ENCODE data around the gene NUDT6.

The NUDT6 gene

GRCh38 chr4:122914292-122914904 is 8.0 kb downstream of the NUDT6 start:
- H3K36me3 ChIP-seq, result no peaks in the 10 kb centered on the region; the same call in 1 of the 2 replicates
- DNase-seq, result no peak
- H3K4me3 ChIP-seq (ENCODE audit: low read depth, low read length), result no peak overlapping the region
- TF ChIP-seq, protein P1, sequence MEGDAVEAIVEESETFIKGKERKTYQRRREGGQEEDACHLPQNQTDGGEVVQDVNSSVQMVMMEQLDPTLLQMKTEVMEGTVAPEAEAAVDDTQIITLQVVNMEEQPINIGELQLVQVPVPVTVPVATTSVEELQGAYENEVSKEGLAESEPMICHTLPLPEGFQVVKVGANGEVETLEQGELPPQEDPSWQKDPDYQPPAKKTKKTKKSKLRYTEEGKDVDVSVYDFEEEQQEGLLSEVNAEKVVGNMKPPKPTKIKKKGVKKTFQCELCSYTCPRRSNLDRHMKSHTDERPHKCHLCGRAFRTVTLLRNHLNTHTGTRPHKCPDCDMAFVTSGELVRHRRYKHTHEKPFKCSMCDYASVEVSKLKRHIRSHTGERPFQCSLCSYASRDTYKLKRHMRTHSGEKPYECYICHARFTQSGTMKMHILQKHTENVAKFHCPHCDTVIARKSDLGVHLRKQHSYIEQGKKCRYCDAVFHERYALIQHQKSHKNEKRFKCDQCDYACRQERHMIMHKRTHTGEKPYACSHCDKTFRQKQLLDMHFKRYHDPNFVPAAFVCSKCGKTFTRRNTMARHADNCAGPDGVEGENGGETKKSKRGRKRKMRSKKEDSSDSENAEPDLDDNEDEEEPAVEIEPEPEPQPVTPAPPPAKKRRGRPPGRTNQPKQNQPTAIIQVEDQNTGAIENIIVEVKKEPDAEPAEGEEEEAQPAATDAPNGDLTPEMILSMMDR (IDR thresholded peaks at IDR 0.05; ENCODE audit: low read depth, low read length), result peak; percentile 17; the same call in 1 of the 2 replicates
- no peaks in the 10 kb centered on the region for H3K9me3 ChIP-seq (ENCODE audit: severe bottlenecking)
- H3K27me3 ChIP-seq (ENCODE audit: insufficient read depth, low read depth, severe bottlenecking), result no peaks in the 10 kb centered on the region
- H3K27ac ChIP-seq, result no peak overlapping the region

DNA sequence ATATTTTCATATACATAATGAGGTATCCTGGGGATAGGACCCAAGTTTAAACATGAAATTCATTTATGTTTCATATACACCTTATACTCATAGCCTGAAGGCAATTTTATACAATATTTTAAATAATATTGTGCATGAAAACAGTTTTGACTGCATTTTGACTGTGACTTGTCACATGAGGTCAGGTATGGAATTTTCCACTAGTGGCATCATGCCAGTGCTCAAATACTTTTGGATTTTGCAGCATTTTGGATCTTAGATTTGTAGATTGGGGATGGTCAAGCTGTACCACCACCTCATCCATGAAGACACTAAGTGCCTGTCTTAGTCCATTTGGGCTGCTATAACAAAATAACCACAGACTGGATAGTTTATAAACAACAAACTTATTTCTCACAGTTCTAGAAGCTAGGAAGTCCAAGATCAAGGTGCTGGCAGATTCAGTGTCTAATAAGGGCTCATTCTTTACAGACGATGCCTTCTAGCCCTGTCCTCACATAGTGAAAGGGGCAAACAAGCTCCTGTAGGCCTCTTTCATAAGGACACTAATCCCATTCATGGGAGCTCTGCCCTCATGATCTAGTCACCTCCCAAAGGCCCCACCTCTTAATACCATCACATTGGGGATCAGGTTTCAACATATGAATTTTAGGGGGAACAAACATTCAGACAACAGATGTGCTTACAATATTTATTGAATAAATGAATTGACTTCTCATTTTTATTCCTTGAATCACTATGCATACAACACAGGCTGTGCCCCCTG is 9.4 kb downstream of the NUDT6 start:
- no peaks in the 10 kb centered on the region; the same call in 1 of the 2 replicates for H3K36me3 ChIP-seq
- TF ChIP-seq, protein P1 (IDR thresholded peaks at IDR 0.05; ENCODE audit: low read depth, low read length), result no peak
- H3K27ac ChIP-seq, result no peak overlapping the region
- no peaks in the 10 kb centered on the region for H3K27me3 ChIP-seq (ENCODE audit: insufficient read depth, low read depth, severe bottlenecking)
- no peaks in the 10 kb centered on the region for H3K9me3 ChIP-seq (ENCODE audit: severe bottlenecking)
- no peak overlapping the region for H3K4me3 ChIP-seq (ENCODE audit: low read depth, low read length)
- no peak for DNase-seq

DNA sequence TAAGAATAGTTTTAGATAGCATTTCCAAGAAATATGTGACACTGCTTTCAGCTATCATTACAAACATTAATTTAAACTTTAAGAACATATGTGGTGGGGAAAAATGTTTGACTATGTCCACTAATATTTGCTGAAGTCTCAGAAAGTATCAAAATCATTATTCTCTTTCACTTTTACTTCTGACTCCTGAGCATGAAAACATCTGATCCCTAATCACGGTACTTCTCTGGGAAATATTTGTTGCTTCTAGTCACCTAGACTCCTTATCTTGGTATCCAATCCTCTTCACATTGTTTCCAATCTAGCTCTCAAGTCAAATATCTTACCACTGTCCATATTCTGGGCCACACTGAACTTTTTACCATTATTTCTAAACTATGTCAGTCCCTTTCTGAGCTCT is 10.8 kb downstream of the NUDT6 start:
- Histone ChIP-seq H3K27me3 (ENCODE audit: insufficient read depth, low read depth, severe bottlenecking) (no peaks in the 10 kb centered on the region), H3K27ac (no peak overlapping the region)

DNA sequence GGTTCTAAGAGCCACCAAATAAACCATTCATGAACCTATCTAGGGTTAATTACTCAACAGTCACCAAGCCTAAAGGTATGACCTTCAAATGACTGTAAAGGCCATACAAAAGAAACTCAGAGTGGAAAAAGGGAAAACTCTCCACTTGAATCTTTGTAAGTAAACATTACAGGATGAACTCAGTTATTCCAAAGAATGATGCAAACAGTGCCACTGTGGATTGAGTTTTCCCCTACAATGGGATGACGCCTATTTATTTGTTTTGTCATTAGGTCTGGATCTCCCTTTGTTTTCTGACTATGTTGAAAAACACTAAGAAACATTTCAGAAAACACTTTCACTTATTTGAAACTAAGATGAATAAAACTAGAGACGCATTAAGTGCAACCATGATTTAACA is 12.7 kb downstream of the NUDT6 start:
- H3K27ac ChIP-seq, result no peak overlapping the region
- TF ChIP-seq, protein P1 (IDR thresholded peaks at IDR 0.05; ENCODE audit: low read depth, low read length), result no peak
- no peak overlapping the region for H3K4me3 ChIP-seq (ENCODE audit: low read depth, low read length)
- H3K9me3 ChIP-seq (ENCODE audit: severe bottlenecking), result no peaks in the 10 kb centered on the region
- no peaks in the 10 kb centered on the region for H3K27me3 ChIP-seq (ENCODE audit: insufficient read depth, low read depth, severe bottlenecking)
- H3K36me3 ChIP-seq, result no peaks in the 10 kb centered on the region; the same call in none of the 2 replicates
- no peak for DNase-seq

More for the DNA sequence above, 10.8 kb downstream of the NUDT6 start:
- no peaks in the 10 kb centered on the region for H3K9me3 ChIP-seq (ENCODE audit: severe bottlenecking)
- H3K36me3 ChIP-seq, result no peaks in the 10 kb centered on the region; the same call in 1 of the 2 replicates
- no peak overlapping the region for H3K4me3 ChIP-seq (ENCODE audit: low read depth, low read length)
- no peak for DNase-seq
- TF ChIP-seq, protein P1 (IDR thresholded peaks at IDR 0.05; ENCODE audit: low read depth, low read length), result no peak

DNA sequence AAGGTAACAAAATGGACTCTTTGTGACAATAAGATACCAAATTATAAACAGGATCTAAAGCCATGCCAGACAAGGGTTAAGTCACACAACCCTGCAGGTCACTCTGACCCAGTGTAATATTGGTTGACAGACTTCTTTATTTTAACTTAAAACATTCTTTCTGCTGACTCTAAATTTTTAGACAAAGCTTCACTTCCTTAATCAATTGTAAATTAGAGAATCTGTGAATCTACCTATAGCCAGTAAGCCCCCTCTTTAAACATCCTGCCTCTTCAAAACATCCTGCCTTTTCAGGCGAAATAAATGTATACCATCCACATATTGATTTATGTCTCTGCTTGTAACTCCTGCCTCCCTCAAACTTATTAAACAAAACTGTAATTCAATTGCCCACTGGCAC is 14.2 kb downstream of the NUDT6 start:
- TF ChIP-seq, protein P1 (IDR thresholded peaks at IDR 0.05; ENCODE audit: low read depth, low read length), result no peak
- no peak for DNase-seq
- Histone ChIP-seq H3K4me3 (ENCODE audit: low read depth, low read length) (no peak overlapping the region), H3K9me3 (ENCODE audit: severe bottlenecking) (no peaks in the 10 kb centered on the region), H3K27me3 (ENCODE audit: insufficient read depth, low read depth, severe bottlenecking) (no peaks in the 10 kb centered on the region), H3K27ac (no peak overlapping the region), H3K36me3 (no peaks in the 10 kb centered on the region; the same call in 1 of the 2 replicates)
